MCF 10A (cell line): ENCODE measurements around the gene SSC5D. TPM values are rescaled to one million over a fixed set of nuclear protein-coding genes. Genes with fewer than 3 reads are reported as not detected.

Experiments
- BruUV-seq: library from RNA; stranded (reverse); fragments of 400-500 nt; replicated peaks from 2 replicates; lab custom pipeline; 2021; lab: Mats Ljungman, UMichigan
- CTCF ChIA-PET: fragments of 300-600 bp; sonication (Branson Sonifier 250); formaldehyde crosslinking; extraction: SDS; loops from one replicate; lab custom pipeline; 2021; ENCODE audit warnings: antibody characterized with exemption, inconsistent platforms; lab: Yijun Ruan, JAX
- POLR2A ChIA-PET: fragments of 300-600, 350-650 bp; sonication (Branson Sonifier 250); formaldehyde crosslinking; extraction: SDS; loops from one replicate; lab custom pipeline; 2020; ENCODE audit warnings: antibody characterized with exemption, inconsistent platforms; lab: Yijun Ruan, JAX
- DNase-seq: peaks from one replicate; pipeline ENCODE4 v3.0.0-alpha.2; 2018; ENCODE audit not compliant: unreplicated experiment
- H3K27ac Mint-ChIP-seq: one replicate; pipeline ENCODE4 v1.8.0; 2022; ENCODE audit warnings: mild to moderate bottlenecking, low read depth, mixed read lengths; ENCODE audit not compliant: unreplicated experiment
- H3K27me3 Mint-ChIP-seq: one replicate; pipeline ENCODE4 v1.8.0; 2022; ENCODE audit warnings: mixed read lengths; ENCODE audit not compliant: insufficient read depth, unreplicated experiment
- H3K36me3 Mint-ChIP-seq: one replicate; pipeline ENCODE4 v1.8.0; 2022; ENCODE audit warnings: mild to moderate bottlenecking, moderate library complexity, mixed read lengths; ENCODE audit not compliant: insufficient read depth, unreplicated experiment
- H3K4me1 Mint-ChIP-seq: one replicate; pipeline ENCODE4 v1.8.0; 2022; ENCODE audit warnings: mixed read lengths; ENCODE audit not compliant: insufficient read depth, unreplicated experiment
- H3K4me3 Mint-ChIP-seq: one replicate; pipeline ENCODE4 v1.8.0; 2022; ENCODE audit warnings: mild to moderate bottlenecking, moderate library complexity, mixed read lengths; ENCODE audit not compliant: unreplicated experiment
- H3K9me3 Mint-ChIP-seq: one replicate; pipeline ENCODE4 v1.8.0; 2022; ENCODE audit warnings: mixed read lengths; ENCODE audit not compliant: unreplicated experiment
- CTCF ChIP-seq: fragments of 200-600 bp; IDR thresholded peaks from one replicate; pipeline ENCODE4 v1.8.0; 2022; ENCODE audit warnings: antibody characterized with exemption, mild to moderate bottlenecking; ENCODE audit not compliant: unreplicated experiment
- intact Hi-C: fragments of 100-400 bp; cut with micrococcal nuclease; formaldehyde crosslinking; loops from 2 replicates; pipeline ENCODE4 v1.14.1; 2022
- total RNA-seq: library from RNA; stranded (reverse); gene quantifications from 2 replicates; pipeline ENCODE4 v1.2.3, GENCODE V29; 2022

SSC5D gene
- total RNA-seq, 1 experiment from 2014 or later, result 0.33 TPM

GRCh38 chr19:55544776-55545439 lies 56.7 kb downstream of the SSC5D start:
- peaks cover 13% of the 10 kb centered on the region for H3K4me1 Mint-ChIP-seq
- H3K9me3 Mint-ChIP-seq, result peaks cover 14% of the 10 kb centered on the region
- POLR2A ChIA-PET, result no interaction called here
- no TSS peak for BruUV-seq
- no peak overlapping the region for H3K27ac Mint-ChIP-seq
- DNase-seq, result no peak
- H3K36me3 Mint-ChIP-seq, result no peaks in the 10 kb centered on the region
- intact Hi-C loops, result no loop called here
- CTCF ChIA-PET, result no interaction called here
- H3K4me3 Mint-ChIP-seq, result no peak overlapping the region
- TF ChIP-seq CTCF, result no peak
- H3K27me3 Mint-ChIP-seq, result peaks cover 14% of the 10 kb centered on the region

GRCh38 chr19:55545443-55545842 lies 57.2 kb downstream of the SSC5D start, which contains the start of gene SBK3:
TSS of gene SBK3 (minus strand) at chr19:55545543. CDS start at chr19:55545543, 0 bp downstream.
- intact Hi-C loops, result no loop called here
- H3K4me1 Mint-ChIP-seq, result peaks cover 13% of the 10 kb centered on the region
- H3K9me3 Mint-ChIP-seq, result peaks cover 14% of the 10 kb centered on the region
- H3K27ac Mint-ChIP-seq, result no peak within 1 kb of the TSS
- no peak within 1 kb of the TSS for H3K4me3 Mint-ChIP-seq
- TF ChIP-seq CTCF, result no peak
- peaks cover 14% of the 10 kb centered on the region for H3K27me3 Mint-ChIP-seq
- ChIA-PET CTCF (interaction anchor here (0.6 kb wide), 1 partner anchor 432 kb away, joined by 3 read pairs; no protein-coding TSS in a partner anchor), POLR2A (no interaction called here)
- DNase-seq, result no peak
- no TSS peak for BruUV-seq
- no peaks in the 10 kb centered on the region for H3K36me3 Mint-ChIP-seq

GRCh38 chr19:55546011-55546410 lies 57.8 kb downstream of the SSC5D start:
- no peak overlapping the region for H3K27ac Mint-ChIP-seq
- no peak overlapping the region for H3K4me3 Mint-ChIP-seq
- H3K9me3 Mint-ChIP-seq, result peaks cover 14% of the 10 kb centered on the region
- no TSS peak for BruUV-seq
- no peak for DNase-seq
- peaks cover 14% of the 10 kb centered on the region for H3K27me3 Mint-ChIP-seq
- POLR2A ChIA-PET, result no interaction called here
- no peak for TF ChIP-seq CTCF
- peaks cover 13% of the 10 kb centered on the region for H3K4me1 Mint-ChIP-seq
- CTCF ChIA-PET, result interaction anchor here (0.6 kb wide), 2 partner anchors 107 to 432 kb away, joined by 3 to 4 read pairs; no protein-coding TSS in a partner anchor
- H3K36me3 Mint-ChIP-seq, result no peaks in the 10 kb centered on the region
- intact Hi-C loops, result no loop called here

GRCh38 chr19:55546822-55547614 lies 58.8 kb downstream of the SSC5D start:
- Mint-ChIP-seq H3K4me3 (no peak overlapping the region), H3K9me3 (peaks cover 14% of the 10 kb centered on the region), H3K27ac (peak overlapping the region; percentile 35), H3K4me1 (peaks cover 13% of the 10 kb centered on the region), H3K27me3 (peaks cover 14% of the 10 kb centered on the region), H3K36me3 (no peaks in the 10 kb centered on the region)
- DNase-seq, result peak; percentile 59
- no peak for TF ChIP-seq CTCF
- ChIA-PET CTCF (interaction anchor here (0.6 to 1.5 kb wide), 6 partner anchors 21 to 295 kb away, joined by 3 to 7 read pairs (median 3); partner anchors contain the start of gene ZNF579), POLR2A (interaction anchor here (0.6 kb wide), 1 partner anchor 52 kb away, joined by 3 read pairs; no protein-coding TSS in a partner anchor)
- intact Hi-C loops, result no loop called here
- BruUV-seq, result no TSS peak
